Endothelial cell of umbilical vein (primary cell): ENCODE results near the gene DCHS1.

Experiments used
- EZH2 ChIP-seq: IDR thresholded peaks from 2 replicates; pipeline ENCODE4 v1.6.1; 2012; ENCODE audit warnings: borderline replicate concordance, low read depth, mild to moderate bottlenecking, moderate library complexity, low read length, inconsistent platforms; ENCODE audit not compliant: severe bottlenecking
- TF ChIP-seq, protein P1 (sequence below), 2 donors: IDR thresholded peaks; 1 replicate in 1 of 2; 2 replicates in 1 of 2; pipeline ENCODE4 v1.5.1; 2011; ENCODE audit warnings: low read length in 2 of 2, mild to moderate bottlenecking in 2 of 2, moderate library complexity in 2 of 2, control low read depth in 1 of 2, inconsistent platforms in 1 of 2, low read depth in 1 of 2; ENCODE audit not compliant: insufficient read depth in 1 of 2; ENCODE audit errors: extremely low read depth in 1 of 2

DNA sequence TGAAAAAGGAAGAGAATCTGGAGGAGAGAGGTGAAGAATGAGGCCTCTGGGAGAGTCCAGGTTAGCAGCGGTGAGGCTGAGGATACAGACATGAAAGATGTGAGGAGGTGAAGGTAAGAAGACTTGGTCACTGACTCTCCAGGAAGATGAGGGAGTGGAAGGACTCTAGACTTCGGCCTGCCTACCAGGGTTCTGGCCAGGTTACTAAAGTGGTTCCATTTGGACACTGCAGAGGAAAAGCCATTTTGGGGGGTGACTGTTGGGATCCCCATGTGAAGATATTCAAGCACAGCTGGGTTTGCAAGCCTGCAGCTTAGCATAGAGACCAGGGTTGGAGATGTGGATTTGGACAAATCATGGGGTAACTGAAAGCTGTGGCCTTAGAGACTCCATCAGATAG lies 7.8 kb downstream of the DCHS1 start:
- TF ChIP-seq, protein P1, sequence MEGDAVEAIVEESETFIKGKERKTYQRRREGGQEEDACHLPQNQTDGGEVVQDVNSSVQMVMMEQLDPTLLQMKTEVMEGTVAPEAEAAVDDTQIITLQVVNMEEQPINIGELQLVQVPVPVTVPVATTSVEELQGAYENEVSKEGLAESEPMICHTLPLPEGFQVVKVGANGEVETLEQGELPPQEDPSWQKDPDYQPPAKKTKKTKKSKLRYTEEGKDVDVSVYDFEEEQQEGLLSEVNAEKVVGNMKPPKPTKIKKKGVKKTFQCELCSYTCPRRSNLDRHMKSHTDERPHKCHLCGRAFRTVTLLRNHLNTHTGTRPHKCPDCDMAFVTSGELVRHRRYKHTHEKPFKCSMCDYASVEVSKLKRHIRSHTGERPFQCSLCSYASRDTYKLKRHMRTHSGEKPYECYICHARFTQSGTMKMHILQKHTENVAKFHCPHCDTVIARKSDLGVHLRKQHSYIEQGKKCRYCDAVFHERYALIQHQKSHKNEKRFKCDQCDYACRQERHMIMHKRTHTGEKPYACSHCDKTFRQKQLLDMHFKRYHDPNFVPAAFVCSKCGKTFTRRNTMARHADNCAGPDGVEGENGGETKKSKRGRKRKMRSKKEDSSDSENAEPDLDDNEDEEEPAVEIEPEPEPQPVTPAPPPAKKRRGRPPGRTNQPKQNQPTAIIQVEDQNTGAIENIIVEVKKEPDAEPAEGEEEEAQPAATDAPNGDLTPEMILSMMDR (IDR thresholded peaks at IDR 0.05; ENCODE audit: extremely low read depth in 1 of 2, insufficient read depth in 1 of 2, low read depth in 1 of 2, low read length in 2 of 2), result no peak
- no peak for TF ChIP-seq EZH2
